ENCODE results near the gene BSDC1. TPM values are rescaled to one million over a fixed set of nuclear protein-coding genes. Genes with fewer than 3 reads are reported as not detected.

Gene BSDC1
- total RNA-seq, 1 donor from 2014 or later = 56.7 TPM

- TF ChIP-seq, protein P1, sequence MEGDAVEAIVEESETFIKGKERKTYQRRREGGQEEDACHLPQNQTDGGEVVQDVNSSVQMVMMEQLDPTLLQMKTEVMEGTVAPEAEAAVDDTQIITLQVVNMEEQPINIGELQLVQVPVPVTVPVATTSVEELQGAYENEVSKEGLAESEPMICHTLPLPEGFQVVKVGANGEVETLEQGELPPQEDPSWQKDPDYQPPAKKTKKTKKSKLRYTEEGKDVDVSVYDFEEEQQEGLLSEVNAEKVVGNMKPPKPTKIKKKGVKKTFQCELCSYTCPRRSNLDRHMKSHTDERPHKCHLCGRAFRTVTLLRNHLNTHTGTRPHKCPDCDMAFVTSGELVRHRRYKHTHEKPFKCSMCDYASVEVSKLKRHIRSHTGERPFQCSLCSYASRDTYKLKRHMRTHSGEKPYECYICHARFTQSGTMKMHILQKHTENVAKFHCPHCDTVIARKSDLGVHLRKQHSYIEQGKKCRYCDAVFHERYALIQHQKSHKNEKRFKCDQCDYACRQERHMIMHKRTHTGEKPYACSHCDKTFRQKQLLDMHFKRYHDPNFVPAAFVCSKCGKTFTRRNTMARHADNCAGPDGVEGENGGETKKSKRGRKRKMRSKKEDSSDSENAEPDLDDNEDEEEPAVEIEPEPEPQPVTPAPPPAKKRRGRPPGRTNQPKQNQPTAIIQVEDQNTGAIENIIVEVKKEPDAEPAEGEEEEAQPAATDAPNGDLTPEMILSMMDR (conservative IDR thresholded peaks at IDR 0.05; ENCODE audit: low read depth, low read length) = no peak
- DNase-seq (ENCODE audit: low read depth) = no peak
- H3K4me3 ChIP-seq (ENCODE audit: low read depth, low read length) = no peak overlapping the region
Observed at GRCh38 chr1:32332290-32333079, 61.8 kb downstream of the BSDC1 start.

DNA sequence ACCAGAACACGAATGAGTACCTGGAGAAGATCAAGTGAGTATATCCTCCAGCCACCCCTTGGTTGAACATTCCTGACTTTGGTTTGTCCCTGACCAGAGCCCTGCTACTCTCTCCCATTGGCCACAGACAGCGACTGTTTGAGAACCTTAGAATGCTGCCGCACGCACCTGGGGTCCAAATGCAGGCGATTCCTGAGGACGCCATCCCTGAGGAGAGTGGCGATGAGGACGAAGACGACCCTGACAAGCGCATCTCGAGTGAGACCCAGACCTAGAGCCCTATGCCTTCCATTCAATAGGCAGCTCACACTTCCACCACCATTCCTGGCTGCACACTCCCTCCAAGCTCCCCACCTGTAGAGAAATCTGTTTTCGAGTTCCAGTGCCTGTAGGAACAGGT is 62.7 kb downstream of the BSDC1 start:
- TF ChIP-seq, protein P1 (conservative IDR thresholded peaks at IDR 0.05; ENCODE audit: low read depth, low read length) = no peak
- no peak overlapping the region for H3K4me3 ChIP-seq (ENCODE audit: low read depth, low read length)
- no peak for DNase-seq (ENCODE audit: low read depth)

- no peak for DNase-seq (ENCODE audit: low read depth)
- no peak overlapping the region for H3K4me3 ChIP-seq (ENCODE audit: low read depth, low read length)
- TF ChIP-seq, protein P1 (conservative IDR thresholded peaks at IDR 0.05; ENCODE audit: low read depth, low read length) = no peak
Observed at GRCh38 chr1:32330558-32331151, 63.6 kb downstream of the BSDC1 start.

DNA sequence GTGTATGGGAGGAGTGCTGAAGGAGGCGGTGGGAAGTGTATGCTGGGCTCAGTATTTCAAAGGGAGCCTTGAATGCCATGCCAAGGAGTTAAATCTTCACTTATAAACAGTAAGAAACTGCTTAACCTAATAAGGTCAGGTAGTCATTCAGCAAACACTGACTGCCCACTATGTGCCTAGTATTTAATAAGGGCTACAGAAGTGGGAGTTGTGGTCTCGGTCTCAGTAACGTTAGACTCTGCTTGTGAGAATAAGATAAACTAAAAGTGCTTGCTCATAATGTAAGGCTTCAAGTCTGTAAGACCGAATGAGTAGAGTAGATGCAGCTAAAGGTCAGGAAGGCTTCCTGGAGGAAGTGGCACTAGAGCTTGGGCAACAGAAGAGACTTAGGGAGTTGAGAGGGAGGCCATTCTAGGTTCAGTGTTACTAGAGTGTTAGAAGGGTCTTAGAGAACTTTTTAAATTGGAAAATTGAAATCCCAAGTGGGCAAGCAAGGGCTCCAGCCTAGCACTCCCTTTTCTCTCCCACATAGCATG is 64.2 kb downstream of the BSDC1 start:
- no peak overlapping the region for H3K4me3 ChIP-seq (ENCODE audit: low read depth, low read length)
- TF ChIP-seq, protein P1 (conservative IDR thresholded peaks at IDR 0.05; ENCODE audit: low read depth, low read length) = no peak
- DNase-seq (ENCODE audit: low read depth) = no peak

DNA sequence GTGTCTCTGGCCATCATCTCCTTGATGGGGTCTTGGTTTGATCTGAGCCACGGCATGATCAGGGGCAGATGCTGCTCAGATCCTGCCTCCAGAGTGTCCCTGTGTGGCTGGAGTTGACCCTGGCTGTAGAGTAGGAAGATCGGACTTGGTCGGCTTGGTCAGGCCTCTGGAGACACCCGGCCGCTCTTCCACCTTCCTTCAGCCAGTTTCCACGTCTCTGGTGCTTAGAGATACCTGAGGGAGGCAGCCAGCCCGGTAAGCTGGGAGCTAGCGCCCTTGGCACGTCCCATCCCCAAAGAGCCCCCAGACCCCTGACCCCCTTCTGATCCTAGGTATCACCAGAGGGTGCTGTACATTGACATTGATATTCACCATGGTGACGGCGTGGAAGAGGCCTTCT is 67.0 kb downstream of the BSDC1 start:
- no peak overlapping the region for H3K4me3 ChIP-seq (ENCODE audit: low read depth, low read length)
- no peak for DNase-seq (ENCODE audit: low read depth)
- TF ChIP-seq, protein P1 (conservative IDR thresholded peaks at IDR 0.05; ENCODE audit: low read depth, low read length) = no peak

DNA sequence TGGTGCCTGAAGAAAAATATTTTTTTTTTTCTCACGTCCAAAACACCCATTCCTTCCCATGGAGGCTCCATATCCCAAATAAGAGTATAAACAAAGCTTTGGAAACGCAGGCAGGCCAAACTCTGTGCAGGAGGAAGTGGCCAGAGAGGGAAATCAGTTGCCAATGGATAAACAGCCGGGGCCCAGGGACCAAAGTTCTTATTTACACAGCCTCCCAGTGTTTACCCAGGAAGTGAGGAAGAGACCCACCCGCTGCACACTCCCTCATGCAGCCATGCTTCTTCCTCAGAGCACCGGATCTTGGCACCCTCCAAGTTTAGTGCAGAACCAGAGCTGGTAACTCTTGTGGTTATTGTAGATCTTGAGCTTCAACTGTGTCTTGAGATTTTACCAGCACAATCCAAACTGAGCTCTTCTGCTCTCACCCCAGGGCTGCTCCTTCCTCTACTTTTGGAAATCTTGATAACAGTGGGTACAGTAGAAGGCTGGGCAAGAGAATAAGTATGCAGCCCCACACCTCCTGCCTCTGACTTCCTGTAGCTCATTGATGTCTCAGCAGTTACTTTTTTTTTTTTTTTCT is 72.4 kb downstream of the BSDC1 start:
- TF ChIP-seq, protein P1 (conservative IDR thresholded peaks at IDR 0.05; ENCODE audit: low read depth, low read length) = no peak
- H3K4me3 ChIP-seq (ENCODE audit: low read depth, low read length) = no peak overlapping the region
- DNase-seq (ENCODE audit: low read depth) = no peak

Measured in epithelial cell of proximal tubule (primary cell).